ENCODE data around the gene HJV.

GRCh38 chr1:146039844-146040194 is 18.3 kb upstream of the HJV start:
- TF ChIP-seq CTCF (IDR thresholded peaks at IDR 0.05) (no peak), POLR2A (IDR thresholded peaks at IDR 0.05) (no peak)
